Renal cortical epithelial cell (primary cell): ENCODE measurements around the gene BIRC6. TPM values are rescaled to one million over a fixed set of nuclear protein-coding genes. Genes with fewer than 3 reads are reported as not detected.
A peak's percentile ranks its signal among the peaks of the same experiment; 100 is the strongest.

Experiments used
- DNase-seq: peaks from one replicate; pipeline ENCODE4 v3.0.0-alpha.2; 2011; ENCODE audit warnings: low read depth
- total RNA-seq: library from RNA; depleted of rRNA; stranded (reverse); fragments of >200 nt; gene quantifications from 2 replicates; pipeline ENCODE4 v1.2.3, GENCODE V29; 2014

BIRC6 gene
- total RNA-seq, 1 donor from 2014 or later = 290 TPM

GRCh38 chr2:32372519-32373182 lies 15.8 kb downstream of the BIRC6 start:
- no peak for DNase-seq

- DNase-seq = no peak
Measured at GRCh38 chr2:32375228-32375892, 18.5 kb downstream of the BIRC6 start.

DNA sequence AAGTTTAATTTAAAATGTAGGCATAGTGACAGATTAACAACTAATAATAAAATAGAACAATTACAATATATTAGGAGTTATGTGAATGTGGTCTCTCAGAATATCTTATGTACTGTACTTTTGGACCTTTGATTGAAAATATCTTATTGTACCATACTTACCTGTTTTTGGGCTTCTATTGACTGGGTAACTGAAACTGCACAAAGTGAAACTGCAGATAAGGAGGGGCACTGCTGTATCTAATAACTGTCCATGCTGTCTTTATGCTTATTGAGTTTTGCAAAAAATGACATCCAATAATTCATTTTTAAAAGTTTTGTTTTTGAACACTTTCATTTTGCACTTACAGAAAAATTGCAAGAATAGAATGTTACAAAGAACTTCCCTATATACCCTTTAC lies 19.9 kb downstream of the BIRC6 start:
- no peak for DNase-seq

DNA sequence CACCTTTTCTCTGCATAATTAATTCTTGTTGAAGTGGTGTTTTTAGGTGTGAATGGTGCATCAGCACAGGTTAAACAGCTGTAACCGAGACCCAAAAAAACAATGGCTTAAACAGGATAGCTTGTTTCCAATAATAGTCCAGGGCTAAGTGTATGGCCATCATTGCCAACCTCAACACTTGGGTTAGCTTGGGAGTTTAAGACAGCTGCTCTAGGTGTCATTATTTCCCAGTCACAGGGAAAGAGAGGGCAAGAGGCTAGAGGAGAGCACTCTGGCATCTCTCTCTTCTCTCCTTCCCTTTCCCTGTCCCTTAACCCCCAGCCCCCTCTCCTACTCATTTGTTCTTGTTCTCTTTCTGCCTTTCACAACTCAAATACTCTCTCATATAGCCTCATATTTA lies 21.1 kb downstream of the BIRC6 start:
- DNase-seq = no peak

DNA sequence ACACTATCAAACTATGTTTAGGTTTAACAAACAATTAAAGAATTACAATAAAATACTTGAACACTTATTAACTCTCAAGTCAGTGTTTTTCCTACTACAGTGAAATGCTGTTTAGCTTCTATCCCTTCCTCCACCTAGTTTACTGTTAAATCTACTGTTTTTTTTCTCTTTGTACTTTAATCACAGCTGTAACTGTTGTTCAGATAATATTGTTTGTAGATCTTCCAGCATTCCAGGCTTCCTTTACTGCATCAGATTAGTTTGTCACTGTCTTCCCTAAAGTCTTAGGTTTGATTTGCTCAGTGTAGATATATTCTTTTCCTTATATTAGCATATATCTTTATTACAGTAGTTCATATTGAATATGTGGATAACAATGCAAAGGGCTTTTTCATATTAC lies 22.5 kb downstream of the BIRC6 start:
- no peak for DNase-seq

GRCh38 chr2:32383858-32384257 lies 27.0 kb downstream of the BIRC6 start:
- DNase-seq = no peak

- DNase-seq = no peak
Measured at GRCh38 chr2:32384529-32384928, 27.7 kb downstream of the BIRC6 start.

GRCh38 chr2:32386739-32387138 lies 29.9 kb downstream of the BIRC6 start:
- DNase-seq = no peak

GRCh38 chr2:32399221-32399620 lies 42.4 kb downstream of the BIRC6 start:
- DNase-seq = no peak

- no peak for DNase-seq
Measured at GRCh38 chr2:32402091-32402490, 45.3 kb downstream of the BIRC6 start.

- DNase-seq = no peak
Measured at GRCh38 chr2:32403782-32404181, 47.0 kb downstream of the BIRC6 start.

- no peak for DNase-seq
Measured at GRCh38 chr2:32404691-32405090, 47.9 kb downstream of the BIRC6 start.

DNA sequence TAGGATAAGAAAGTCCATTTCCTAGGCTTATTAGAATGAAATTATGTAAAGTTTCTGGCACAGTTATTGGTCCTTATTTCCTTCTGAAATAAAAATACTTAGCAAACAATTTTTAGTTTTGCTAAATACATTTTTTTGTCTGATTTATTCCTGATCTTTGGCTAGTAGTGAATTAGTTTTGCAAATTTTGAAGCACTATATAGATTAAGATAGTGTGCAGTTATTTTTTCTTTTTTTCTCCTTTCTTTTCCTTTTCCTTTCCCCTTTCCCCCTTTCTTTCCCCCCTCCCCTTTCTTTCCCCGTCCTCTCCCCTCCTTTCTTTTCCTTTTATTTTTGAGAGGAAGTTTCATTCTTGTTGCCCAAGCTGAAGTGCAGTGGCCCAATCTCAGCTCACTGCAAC lies 59.7 kb downstream of the BIRC6 start:
- no peak for DNase-seq

GRCh38 chr2:32417659-32418058 lies 60.8 kb downstream of the BIRC6 start:
- no peak for DNase-seq

- DNase-seq = peak; percentile 41
Measured at GRCh38 chr2:32418778-32419177, 62.0 kb downstream of the BIRC6 start.

DNA sequence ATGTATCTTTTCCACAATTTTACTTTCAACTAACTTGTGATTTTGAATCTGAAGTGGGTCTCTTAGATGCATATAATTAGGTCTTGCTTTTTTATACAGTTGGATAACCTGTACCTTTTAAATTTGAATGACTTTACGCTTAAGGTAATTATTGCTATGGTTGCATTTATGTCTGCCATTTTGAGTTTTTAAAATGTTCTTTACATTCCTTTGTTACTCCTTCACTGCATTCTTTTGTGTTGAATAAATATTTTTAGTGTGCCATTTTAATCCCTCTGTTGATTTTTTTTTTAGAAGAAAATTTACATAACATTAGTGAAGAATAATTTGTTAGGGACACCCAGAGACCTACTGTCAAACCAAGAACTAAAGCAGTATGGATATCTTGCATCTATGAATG lies 65.3 kb downstream of the BIRC6 start:
- DNase-seq = no peak

GRCh38 chr2:32423536-32423935 lies 66.7 kb downstream of the BIRC6 start:
- DNase-seq = no peak

- DNase-seq = no peak
Measured at GRCh38 chr2:32424739-32425138, 67.9 kb downstream of the BIRC6 start.

DNA sequence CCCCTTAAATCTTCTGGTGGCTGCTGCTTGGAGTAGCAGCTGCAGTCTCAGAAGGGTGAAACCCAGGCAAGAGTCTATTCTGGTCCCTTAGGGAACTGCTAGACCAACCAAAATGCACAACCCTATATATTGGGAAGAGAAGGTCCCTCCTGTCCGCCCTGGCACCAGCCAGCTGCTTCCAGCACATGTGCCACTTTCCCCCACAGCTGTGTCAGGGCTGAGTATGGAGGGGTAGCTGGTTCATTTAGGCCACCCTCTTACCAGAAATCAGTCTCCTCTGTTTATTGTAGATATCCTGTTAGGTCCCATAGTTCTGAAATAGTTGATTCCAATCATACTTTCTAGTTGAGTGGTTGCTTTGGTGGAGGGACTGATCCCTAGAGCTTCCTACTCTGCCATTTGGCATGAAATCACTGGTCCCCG lies 68.9 kb downstream of the BIRC6 start:
- peak; percentile 15 for DNase-seq

DNA sequence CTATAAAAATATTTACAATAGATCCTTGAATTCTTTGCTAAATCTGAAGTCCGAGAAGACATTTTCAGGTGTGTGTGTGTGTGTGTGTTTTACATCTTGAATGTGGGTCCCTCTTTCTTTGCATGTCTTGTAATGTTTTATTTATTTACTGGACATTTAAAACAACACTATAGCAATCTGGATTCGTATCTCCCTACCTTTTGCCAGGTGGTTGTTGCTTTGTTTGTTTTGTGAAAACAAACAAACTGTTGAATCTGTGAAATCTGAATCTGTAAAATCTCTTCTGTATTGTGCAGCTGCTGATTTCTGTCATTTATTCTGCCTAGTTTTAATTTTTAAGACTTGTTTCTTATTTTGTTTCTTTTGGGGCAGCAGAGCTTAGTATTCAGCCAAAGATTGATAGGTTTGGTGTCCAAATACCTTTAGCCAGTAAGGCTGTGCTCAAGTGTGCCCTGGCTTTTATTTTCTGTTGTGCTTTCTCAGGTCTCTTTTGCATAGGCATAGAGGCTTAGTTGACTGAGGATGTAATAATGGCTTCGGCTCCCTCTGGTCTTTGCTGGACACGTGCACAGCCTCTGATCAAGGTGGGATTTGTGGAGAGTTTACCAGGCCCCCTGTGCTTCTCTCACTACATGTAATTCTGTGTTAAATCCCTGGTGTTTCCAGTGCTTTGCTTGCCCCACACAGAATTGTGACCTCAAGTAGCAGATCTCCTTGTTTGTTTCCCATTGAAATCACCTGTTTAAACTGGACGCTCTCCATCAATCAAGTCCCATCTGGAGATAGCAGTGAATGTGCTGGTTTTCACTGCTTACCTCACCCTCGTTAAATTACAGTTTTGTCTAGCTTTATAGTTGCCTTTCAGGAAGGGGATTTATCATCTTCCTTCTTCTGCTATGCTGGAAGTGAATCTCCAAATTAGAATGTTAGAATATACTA lies 71.1 kb downstream of the BIRC6 start:
- no peak for DNase-seq

DNA sequence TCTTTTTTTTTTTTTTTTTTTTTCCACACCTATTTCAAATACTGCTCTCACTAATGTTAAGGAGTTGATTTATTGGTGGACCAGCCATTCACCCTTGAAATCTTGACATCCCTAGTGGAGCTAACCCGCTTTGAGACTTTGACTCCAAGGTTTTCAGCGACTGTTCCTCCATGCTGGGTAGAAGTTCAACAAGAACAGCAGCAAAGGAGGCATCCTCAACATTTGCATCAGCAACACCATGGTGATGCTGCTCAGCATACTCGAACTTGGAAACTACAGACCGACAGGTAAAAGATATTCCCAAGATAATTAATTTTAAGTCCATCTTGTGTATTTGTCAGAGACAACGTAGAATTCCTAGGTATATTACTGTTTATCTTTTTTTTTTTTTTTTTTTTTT lies 74.0 kb downstream of the BIRC6 start:
- no peak for DNase-seq

GRCh38 chr2:32436150-32436549 lies 79.3 kb downstream of the BIRC6 start:
- DNase-seq = no peak

DNA sequence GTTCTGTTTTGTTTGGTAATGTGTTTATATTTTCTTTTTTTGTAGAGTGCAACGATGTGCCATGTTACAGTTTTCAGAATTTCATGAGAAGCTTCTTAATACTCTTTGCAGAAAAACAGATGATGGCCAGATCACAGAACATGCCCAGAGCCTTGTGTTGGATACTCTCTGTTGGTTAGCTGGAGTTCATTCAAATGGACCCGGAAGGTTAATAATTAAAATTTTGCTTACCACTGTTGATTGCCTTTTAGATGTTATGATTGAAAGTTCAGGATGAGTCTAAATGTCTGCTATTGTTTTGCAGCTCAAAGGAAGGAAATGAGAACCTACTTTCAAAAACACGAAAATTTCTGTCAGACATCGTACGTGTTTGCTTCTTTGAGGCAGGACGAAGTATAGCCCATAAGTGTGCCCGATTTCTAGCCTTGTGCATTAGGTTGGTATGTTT lies 85.2 kb downstream of the BIRC6 start:
- DNase-seq = peak; percentile 62
